ENCODE results near the gene ZNF714. TPM values are rescaled to one million over a fixed set of nuclear protein-coding genes. Genes with fewer than 3 reads are reported as not detected.

The ZNF714 gene
- total RNA-seq, 1 donor: 5.1 TPM

DNA sequence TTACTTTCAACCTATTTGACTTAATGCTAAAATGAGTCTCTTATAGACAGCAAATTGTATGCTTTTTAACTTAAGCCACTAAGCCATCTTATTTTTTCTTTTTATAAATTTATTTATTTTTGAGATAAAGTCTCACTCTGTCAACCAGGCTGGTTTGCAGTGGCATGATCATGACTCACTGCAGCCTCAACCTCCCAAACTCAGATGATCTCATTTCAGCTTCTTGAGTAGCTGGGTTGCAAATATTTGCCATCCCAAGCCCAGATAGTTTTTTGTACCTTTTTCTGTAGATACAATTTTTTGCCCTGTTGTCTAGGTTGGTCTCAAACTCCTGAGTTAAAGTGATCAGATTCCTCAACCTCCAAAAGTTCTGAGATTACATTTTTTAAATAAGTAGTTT is 27.1 kb downstream of the ZNF714 start:
- H3K27me3 ChIP-seq (ENCODE audit: insufficient read depth, low read length): no peaks in the 10 kb centered on the region
- peaks cover 7% of the 10 kb centered on the region for H3K4me1 ChIP-seq (ENCODE audit: insufficient read depth, low read length)
- no peak for DNase-seq (ENCODE audit: insufficient read length, low spot score, missing footprints)
- no peak overlapping the region for H3K4me3 ChIP-seq (ENCODE audit: insufficient read depth, low read length)
- TF ChIP-seq, protein P1, sequence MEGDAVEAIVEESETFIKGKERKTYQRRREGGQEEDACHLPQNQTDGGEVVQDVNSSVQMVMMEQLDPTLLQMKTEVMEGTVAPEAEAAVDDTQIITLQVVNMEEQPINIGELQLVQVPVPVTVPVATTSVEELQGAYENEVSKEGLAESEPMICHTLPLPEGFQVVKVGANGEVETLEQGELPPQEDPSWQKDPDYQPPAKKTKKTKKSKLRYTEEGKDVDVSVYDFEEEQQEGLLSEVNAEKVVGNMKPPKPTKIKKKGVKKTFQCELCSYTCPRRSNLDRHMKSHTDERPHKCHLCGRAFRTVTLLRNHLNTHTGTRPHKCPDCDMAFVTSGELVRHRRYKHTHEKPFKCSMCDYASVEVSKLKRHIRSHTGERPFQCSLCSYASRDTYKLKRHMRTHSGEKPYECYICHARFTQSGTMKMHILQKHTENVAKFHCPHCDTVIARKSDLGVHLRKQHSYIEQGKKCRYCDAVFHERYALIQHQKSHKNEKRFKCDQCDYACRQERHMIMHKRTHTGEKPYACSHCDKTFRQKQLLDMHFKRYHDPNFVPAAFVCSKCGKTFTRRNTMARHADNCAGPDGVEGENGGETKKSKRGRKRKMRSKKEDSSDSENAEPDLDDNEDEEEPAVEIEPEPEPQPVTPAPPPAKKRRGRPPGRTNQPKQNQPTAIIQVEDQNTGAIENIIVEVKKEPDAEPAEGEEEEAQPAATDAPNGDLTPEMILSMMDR (IDR thresholded peaks at IDR 0.05; ENCODE audit: extremely low read depth, low read depth, low read length): no peak
- peak overlapping the region; percentile 10 for H3K27ac ChIP-seq (ENCODE audit: low read depth, low read length)
- no peak overlapping the region for H3K4me2 ChIP-seq (ENCODE audit: insufficient read depth, low read length)
- H3K9me3 ChIP-seq (ENCODE audit: low read depth, low read length): no peaks in the 10 kb centered on the region
- H3K36me3 ChIP-seq (ENCODE audit: insufficient read depth, low read length): no peaks in the 10 kb centered on the region
- no peaks in the 10 kb centered on the region for H4K20me1 ChIP-seq (ENCODE audit: insufficient read depth, low read length)
- peaks cover 6% of the 10 kb centered on the region for H3K79me2 ChIP-seq (ENCODE audit: insufficient read depth, low read length)
- H2AFZ ChIP-seq (ENCODE audit: low read length): no peak overlapping the region

DNA sequence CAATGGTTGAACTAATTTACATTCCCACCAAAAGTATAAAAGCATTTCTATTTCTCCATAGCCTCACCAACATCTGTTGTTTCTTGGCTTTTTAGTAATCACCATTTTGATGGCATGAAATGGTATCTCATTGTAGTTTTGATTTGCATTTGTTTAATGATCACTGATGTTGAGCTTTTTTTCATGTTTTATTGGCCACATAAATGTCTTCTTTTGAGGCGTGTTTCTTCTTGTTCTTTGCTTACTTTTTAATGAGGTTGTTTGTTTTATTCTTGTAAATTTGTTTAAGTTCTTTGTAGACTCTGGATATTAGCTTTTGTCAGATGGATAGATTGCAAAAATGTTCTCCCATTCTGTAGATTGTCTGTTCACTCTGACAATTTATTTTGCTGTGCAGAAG is 28.2 kb downstream of the ZNF714 start:
- H3K9me3 ChIP-seq (ENCODE audit: low read depth, low read length): peaks cover 3% of the 10 kb centered on the region
- H2AFZ ChIP-seq (ENCODE audit: low read length): no peak overlapping the region
- no peak overlapping the region for H3K27ac ChIP-seq (ENCODE audit: low read depth, low read length)
- peaks cover 7% of the 10 kb centered on the region for H3K4me1 ChIP-seq (ENCODE audit: insufficient read depth, low read length)
- TF ChIP-seq, protein P1 (IDR thresholded peaks at IDR 0.05; ENCODE audit: extremely low read depth, low read depth, low read length): no peak
- no peaks in the 10 kb centered on the region for H3K36me3 ChIP-seq (ENCODE audit: insufficient read depth, low read length)
- H3K79me2 ChIP-seq (ENCODE audit: insufficient read depth, low read length): peaks cover 6% of the 10 kb centered on the region
- H3K4me2 ChIP-seq (ENCODE audit: insufficient read depth, low read length): no peak overlapping the region
- H4K20me1 ChIP-seq (ENCODE audit: insufficient read depth, low read length): no peaks in the 10 kb centered on the region
- no peak overlapping the region for H3K4me3 ChIP-seq (ENCODE audit: insufficient read depth, low read length)
- H3K27me3 ChIP-seq (ENCODE audit: insufficient read depth, low read length): no peaks in the 10 kb centered on the region
- no peak for DNase-seq (ENCODE audit: insufficient read length, low spot score, missing footprints)

DNA sequence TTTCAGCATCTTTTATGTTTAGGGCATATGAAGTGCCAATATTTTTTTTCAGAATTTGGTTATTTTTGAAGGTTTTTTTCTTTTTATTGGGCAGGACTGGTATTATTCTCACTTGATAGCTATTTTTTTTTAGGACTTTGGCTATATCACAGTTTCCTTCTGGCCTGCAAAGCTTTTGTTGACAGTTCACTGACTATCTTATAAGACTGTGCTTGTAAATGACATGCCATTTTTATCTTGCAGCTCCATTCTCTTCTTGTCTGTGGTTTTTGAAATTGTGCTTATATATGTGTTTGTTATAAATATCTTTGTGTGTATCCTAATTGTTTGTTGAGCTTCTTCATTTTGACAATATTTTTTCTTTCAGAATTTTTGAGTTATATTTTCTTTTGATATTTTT is 33.4 kb downstream of the ZNF714 start:
- peaks cover 3% of the 10 kb centered on the region for H3K79me2 ChIP-seq (ENCODE audit: insufficient read depth, low read length)
- no peaks in the 10 kb centered on the region for H4K20me1 ChIP-seq (ENCODE audit: insufficient read depth, low read length)
- no peak overlapping the region for H3K27ac ChIP-seq (ENCODE audit: low read depth, low read length)
- no peak overlapping the region for H3K4me2 ChIP-seq (ENCODE audit: insufficient read depth, low read length)
- H3K36me3 ChIP-seq (ENCODE audit: insufficient read depth, low read length): peaks cover 11% of the 10 kb centered on the region
- H3K4me1 ChIP-seq (ENCODE audit: insufficient read depth, low read length): no peaks in the 10 kb centered on the region
- no peak for DNase-seq (ENCODE audit: insufficient read length, low spot score, missing footprints)
- peaks cover 3% of the 10 kb centered on the region for H3K9me3 ChIP-seq (ENCODE audit: low read depth, low read length)
- H3K4me3 ChIP-seq (ENCODE audit: insufficient read depth, low read length): no peak overlapping the region
- TF ChIP-seq, protein P1 (IDR thresholded peaks at IDR 0.05; ENCODE audit: extremely low read depth, low read depth, low read length): no peak
- H2AFZ ChIP-seq (ENCODE audit: low read length): no peak overlapping the region
- H3K27me3 ChIP-seq (ENCODE audit: insufficient read depth, low read length): no peaks in the 10 kb centered on the region

DNA sequence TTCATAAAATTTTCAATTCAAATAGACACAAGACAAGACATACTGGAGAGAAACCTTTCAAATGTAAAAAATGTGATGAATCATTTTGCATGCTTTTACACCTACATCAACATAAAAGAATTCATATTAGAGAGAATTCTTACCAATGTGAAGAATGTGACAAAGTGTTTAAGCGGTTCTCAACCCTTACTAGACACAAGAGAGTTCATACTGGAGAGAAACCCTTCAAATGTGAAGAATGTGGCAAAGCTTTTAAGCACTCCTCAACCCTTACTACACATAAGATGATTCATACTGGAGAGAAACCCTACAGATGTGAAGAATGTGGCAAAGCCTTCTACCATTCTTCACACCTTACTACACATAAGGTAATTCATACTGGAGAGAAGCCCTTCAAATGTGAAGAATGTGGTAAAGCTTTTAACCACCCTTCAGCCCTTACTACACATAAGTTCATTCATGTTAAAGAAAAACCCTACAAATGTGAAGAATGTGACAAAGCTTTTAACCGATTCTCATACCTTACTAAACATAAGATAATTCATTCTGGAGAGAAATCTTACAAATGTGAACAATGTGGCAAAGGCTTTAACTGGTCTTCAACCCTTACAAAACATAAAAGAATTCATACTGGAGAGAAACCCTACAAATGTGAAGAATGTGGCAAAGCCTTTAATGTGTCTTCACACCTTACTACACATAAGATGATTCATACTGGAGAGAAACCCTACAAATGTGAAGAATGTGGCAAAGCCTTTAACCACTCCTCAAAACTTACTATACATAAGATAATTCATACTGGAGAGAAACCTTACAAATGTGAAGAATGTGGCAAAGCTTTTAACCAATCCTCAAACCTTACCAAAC is 35.3 kb downstream of the ZNF714 start:
- Histone ChIP-seq H3K79me2 (ENCODE audit: insufficient read depth, low read length) (no peaks in the 10 kb centered on the region), H3K4me2 (ENCODE audit: insufficient read depth, low read length) (no peak overlapping the region), H2AFZ (ENCODE audit: low read length) (no peak overlapping the region), H3K27ac (ENCODE audit: low read depth, low read length) (no peak overlapping the region), H3K27me3 (ENCODE audit: insufficient read depth, low read length) (no peaks in the 10 kb centered on the region), H3K36me3 (ENCODE audit: insufficient read depth, low read length) (peaks cover 11% of the 10 kb centered on the region), H3K4me1 (ENCODE audit: insufficient read depth, low read length) (no peaks in the 10 kb centered on the region), H4K20me1 (ENCODE audit: insufficient read depth, low read length) (no peaks in the 10 kb centered on the region), H3K4me3 (ENCODE audit: insufficient read depth, low read length) (no peak overlapping the region), H3K9me3 (ENCODE audit: low read depth, low read length) (peaks cover 3% of the 10 kb centered on the region)
- no peak for DNase-seq (ENCODE audit: insufficient read length, low spot score, missing footprints)
- TF ChIP-seq, protein P1 (IDR thresholded peaks at IDR 0.05; ENCODE audit: extremely low read depth, low read depth, low read length): no peak
